Naive B cell (primary cell): ENCODE measurements around the gene ASAP2. TPM values are rescaled to one million over a fixed set of nuclear protein-coding genes. Genes with fewer than 3 reads are reported as not detected.
A peak's percentile ranks its signal among the peaks of the same experiment; 100 is the strongest.

Experiments
- ATAC-seq, 2 donors: fragments of 150-1000 bp; cut with Tn5 transposase; 2 replicates each; pipeline ENCODE4 v1.10.0; 2021; ENCODE audit warnings: low read depth in 2 of 2, mild to moderate bottlenecking in 2 of 2, moderate library complexity in 2 of 2
- DNase-seq: peaks from one replicate; pipeline ENCODE4 v3.0.0; 2022
- H3K27ac Mint-ChIP-seq, 6 donors: one replicate each; pipeline ENCODE4 v1.8.0; 2020 to 2022; ENCODE audit warnings: mild to moderate bottlenecking in 6 of 6, mixed read lengths in 6 of 6, moderate library complexity in 5 of 6, inconsistent platforms in 2 of 6
- H3K27me3 Mint-ChIP-seq, 3 donors: one replicate each; pipeline ENCODE4 v1.8.0; 2021 to 2022; ENCODE audit warnings: mixed read lengths in 3 of 3, mild to moderate bottlenecking in 1 of 3
- H3K36me3 Mint-ChIP-seq, 2 donors: one replicate each; pipeline ENCODE4 v1.8.0; 2020 to 2022; ENCODE audit warnings: mixed read lengths in 2 of 2, inconsistent platforms in 1 of 2, mild to moderate bottlenecking in 1 of 2
- H3K4me1 Mint-ChIP-seq, 3 donors: one replicate each; pipeline ENCODE4 v1.8.0; 2020 to 2022; ENCODE audit warnings: mixed read lengths in 3 of 3, inconsistent platforms in 1 of 3, mild to moderate bottlenecking in 1 of 3, moderate library complexity in 1 of 3
- H3K4me3 Mint-ChIP-seq, 8 donors: one replicate each; pipeline ENCODE4 v1.8.0; 2020 to 2022; ENCODE audit warnings: mild to moderate bottlenecking in 8 of 8, mixed read lengths in 8 of 8, moderate library complexity in 8 of 8, inconsistent platforms in 2 of 8
- H3K9me3 Mint-ChIP-seq, 7 donors: one replicate each; pipeline ENCODE4 v1.8.0; 2020 to 2022; ENCODE audit warnings: mixed read lengths in 7 of 7, mild to moderate bottlenecking in 5 of 7, inconsistent platforms in 2 of 7, moderate library complexity in 1 of 7
- polyA plus RNA-seq, 6 donors: library from polyadenylated mRNA; unstranded; fragments of 300-500 nt; fragmentation: Illumina TruSeq; gene quantifications; one replicate each; pipeline ENCODE4 v1.2.3, GENCODE V29; 2021; ENCODE audit warnings: low read depth in 6 of 6

Gene ASAP2
- polyA plus RNA-seq, 6 donors from 2014 or later, result 0.09 TPM; not detected in 5

- no peak overlapping the region for H3K4me3 Mint-ChIP-seq
- no peak for ATAC-seq
- H3K27me3 Mint-ChIP-seq, result peaks cover 11 to 29% (median 22%) of the 10 kb centered on the region in 3 donors
These were observed 37.1 kb upstream of the ASAP2 start for GRCh38 chr2:9169349-9170107.

GRCh38 chr2:9170458-9171130 is 36.0 kb upstream of the ASAP2 start:
- DNase-seq (no peak), ATAC-seq (no peak)

More at GRCh38 chr2:9169349-9170107, 37.1 kb upstream of the ASAP2 start:
- Mint-ChIP-seq H3K27ac (no peak overlapping the region), H3K36me3 (no peaks in the 10 kb centered on the region), H3K9me3 (no peaks in the 10 kb centered on the region), H3K4me1 (peaks cover 3 to 5% (median 4%) of the 10 kb centered on the region in 3 donors)
- no peak for DNase-seq

GRCh38 chr2:9174771-9175437 is 31.7 kb upstream of the ASAP2 start:
- Mint-ChIP-seq H3K9me3 (no peaks in the 10 kb centered on the region), H3K36me3 (no peaks in the 10 kb centered on the region), H3K4me3 (peak overlapping the region in 1 of 8 donors; percentile 32), H3K27me3 (peaks cover 10 to 19% (median 13%) of the 10 kb centered on the region in 3 donors), H3K27ac (no peak overlapping the region), H3K4me1 (peaks cover 0 to 5% (median 0%) of the 10 kb centered on the region in 3 donors)
- ATAC-seq (no peak), DNase-seq (no peak)

More at GRCh38 chr2:9170458-9171130, 36.0 kb upstream of the ASAP2 start:
- no peaks in the 10 kb centered on the region for H3K9me3 Mint-ChIP-seq
- H3K27ac Mint-ChIP-seq, result no peak overlapping the region
- peaks cover 0 to 5% (median 4%) of the 10 kb centered on the region in 3 donors for H3K4me1 Mint-ChIP-seq
- no peaks in the 10 kb centered on the region for H3K36me3 Mint-ChIP-seq
- peaks cover 11 to 30% (median 22%) of the 10 kb centered on the region in 3 donors for H3K27me3 Mint-ChIP-seq
- no peak overlapping the region for H3K4me3 Mint-ChIP-seq

DNA sequence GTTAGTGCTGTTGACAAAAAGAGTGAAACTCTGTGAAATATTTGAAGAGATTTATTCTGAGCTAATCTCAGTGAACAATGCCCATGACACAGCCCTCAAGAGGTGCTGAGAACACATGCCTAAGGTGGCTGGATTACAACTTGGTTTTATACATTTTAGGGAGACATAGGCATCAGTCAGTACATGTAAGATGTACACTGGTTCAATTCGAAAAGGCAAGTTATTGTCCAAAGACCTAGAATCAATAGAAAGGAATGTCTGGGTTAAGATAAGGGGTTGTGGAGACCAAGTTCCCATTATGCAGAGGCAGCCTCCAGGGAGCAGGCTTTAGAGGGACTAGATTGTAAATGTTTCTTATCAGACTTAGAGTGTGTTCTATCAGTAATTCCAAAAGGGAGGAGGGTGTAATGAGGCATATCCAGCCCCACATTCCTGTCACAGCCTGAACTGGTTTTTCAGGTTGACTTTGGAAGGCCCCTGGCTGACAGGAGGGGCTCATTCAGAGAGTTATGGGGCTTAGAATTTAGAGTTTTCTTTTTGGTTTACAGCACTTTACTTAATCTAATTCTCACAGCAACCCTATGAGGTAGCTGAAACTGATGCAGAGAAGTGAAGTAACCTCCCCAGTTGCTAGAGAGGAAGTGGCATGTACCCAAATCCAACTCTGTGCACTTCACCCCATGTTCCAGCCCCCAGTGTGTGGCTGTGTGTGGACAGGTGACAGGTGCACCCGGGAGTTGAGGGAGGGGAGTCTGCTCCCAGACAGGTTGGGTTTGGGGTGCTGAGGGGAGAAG is 28.3 kb upstream of the ASAP2 start:
- no peak for ATAC-seq
- Mint-ChIP-seq H3K36me3 (peaks cover 0 to 3% of the 10 kb centered on the region in 2 donors), H3K4me1 (peaks cover 0 to 5% (median 0%) of the 10 kb centered on the region in 3 donors)

DNA sequence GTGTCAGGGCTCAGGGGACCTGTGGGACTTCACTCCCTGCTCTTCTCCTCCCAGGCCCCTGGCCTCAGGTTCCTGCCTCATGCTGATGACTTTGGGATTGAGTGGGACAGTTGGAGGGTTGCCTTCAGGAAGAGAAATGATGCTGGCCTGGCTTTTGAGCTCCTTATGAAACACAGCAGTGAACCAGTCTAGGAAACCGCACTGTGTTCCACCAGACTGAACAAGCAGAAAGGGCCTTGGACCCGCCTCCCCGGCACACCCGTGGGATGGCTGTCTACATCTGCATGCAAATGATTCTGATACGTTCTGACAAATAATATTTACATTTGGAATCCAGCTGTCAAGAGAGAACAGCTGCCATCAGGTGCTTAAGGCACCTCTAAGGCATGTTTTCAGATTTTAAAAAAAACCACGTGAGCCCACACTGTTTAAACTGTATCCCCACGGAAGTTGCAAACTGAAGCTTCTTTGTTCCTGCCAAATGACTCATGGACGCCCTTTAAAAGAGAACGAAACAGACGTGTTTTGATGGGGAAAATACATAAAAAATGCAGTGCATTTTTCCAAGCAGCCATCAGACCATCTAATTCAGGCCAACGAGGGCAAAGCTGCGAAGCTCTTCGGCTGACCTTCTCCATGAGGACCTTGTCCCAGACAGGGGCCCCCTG is 27.6 kb upstream of the ASAP2 start:
- H3K4me1 Mint-ChIP-seq, result peaks cover 0 to 11% (median 3%) of the 10 kb centered on the region in 3 donors
- H3K4me3 Mint-ChIP-seq, result no peak overlapping the region
- ATAC-seq, result no peak
- peak overlapping the region in 1 of 6 donors; percentile 9 for H3K27ac Mint-ChIP-seq
- peaks cover 0 to 5% of the 10 kb centered on the region in 2 donors for H3K36me3 Mint-ChIP-seq
- peaks cover 0 to 12% (median 3%) of the 10 kb centered on the region in 7 donors for H3K9me3 Mint-ChIP-seq
- H3K27me3 Mint-ChIP-seq, result peaks cover 5 to 31% (median 29%) of the 10 kb centered on the region in 3 donors
- DNase-seq, result no peak

More for the DNA sequence above, 28.3 kb upstream of the ASAP2 start:
- H3K4me3 Mint-ChIP-seq, result no peak overlapping the region
- H3K27me3 Mint-ChIP-seq, result peaks cover 5 to 24% (median 22%) of the 10 kb centered on the region in 3 donors
- peaks cover 0 to 12% (median 3%) of the 10 kb centered on the region in 7 donors for H3K9me3 Mint-ChIP-seq
- no peak for DNase-seq
- peak overlapping the region in 1 of 6 donors; percentile 9 for H3K27ac Mint-ChIP-seq

GRCh38 chr2:9179572-9180201 is 26.9 kb upstream of the ASAP2 start:
- H3K27me3 Mint-ChIP-seq, result peaks cover 0 to 38% (median 32%) of the 10 kb centered on the region in 3 donors

DNA sequence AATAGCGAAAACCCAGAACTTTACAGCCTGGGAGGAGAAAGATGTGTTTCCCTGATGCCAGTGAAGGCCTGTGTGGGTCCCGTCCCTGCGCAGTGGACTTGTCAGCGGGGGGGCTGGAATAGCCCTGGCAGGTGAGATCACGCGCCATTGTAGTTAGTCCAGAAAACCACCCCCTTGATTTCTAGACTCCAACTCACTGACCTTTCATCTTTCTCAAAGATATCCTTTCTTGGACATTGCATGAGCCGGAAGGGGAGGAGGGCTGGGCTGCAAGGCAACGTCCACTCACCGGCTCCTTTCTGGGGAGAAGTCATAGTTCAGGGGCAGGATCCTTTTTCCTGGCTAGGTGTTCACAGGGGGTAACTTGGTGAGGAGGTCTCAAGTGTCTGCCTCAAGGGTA is 22.3 kb upstream of the ASAP2 start:
- DNase-seq, result no peak
- Mint-ChIP-seq H3K4me1 (peaks cover 0 to 6% (median 3%) of the 10 kb centered on the region in 3 donors), H3K36me3 (peaks cover 0 to 5% of the 10 kb centered on the region in 2 donors), H3K4me3 (no peak overlapping the region), H3K27ac (no peak overlapping the region), H3K27me3 (peaks cover 0 to 33% (median 32%) of the 10 kb centered on the region in 3 donors), H3K9me3 (peaks cover 0 to 12% (median 3%) of the 10 kb centered on the region in 7 donors)
- no peak for ATAC-seq

More at GRCh38 chr2:9179572-9180201, 26.9 kb upstream of the ASAP2 start:
- H3K36me3 Mint-ChIP-seq, result peaks cover 0 to 5% of the 10 kb centered on the region in 2 donors
- peaks cover 0 to 11% (median 3%) of the 10 kb centered on the region in 3 donors for H3K4me1 Mint-ChIP-seq
- DNase-seq, result no peak
- no peak for ATAC-seq
- H3K4me3 Mint-ChIP-seq, result no peak overlapping the region
- H3K9me3 Mint-ChIP-seq, result peaks cover 0 to 12% (median 3%) of the 10 kb centered on the region in 7 donors
- no peak overlapping the region for H3K27ac Mint-ChIP-seq

GRCh38 chr2:9187620-9188214 is 18.9 kb upstream of the ASAP2 start:
- DNase-seq (no peak), ATAC-seq (no peak)
- H3K36me3 Mint-ChIP-seq, result peaks cover 0 to 5% of the 10 kb centered on the region in 2 donors
- no peak overlapping the region for H3K27ac Mint-ChIP-seq
- peaks cover 0 to under 1% (median 0%) of the 10 kb centered on the region in 7 donors for H3K9me3 Mint-ChIP-seq
- H3K27me3 Mint-ChIP-seq, result peaks cover 0 to 26% (median 14%) of the 10 kb centered on the region in 3 donors
- peaks cover 0 to 6% (median 3%) of the 10 kb centered on the region in 3 donors for H3K4me1 Mint-ChIP-seq
- H3K4me3 Mint-ChIP-seq, result no peak overlapping the region

GRCh38 chr2:9188823-9189222 is 17.8 kb upstream of the ASAP2 start:
- no peak overlapping the region for H3K27ac Mint-ChIP-seq
- H3K4me1 Mint-ChIP-seq, result peaks cover 0 to under 1% (median 0%) of the 10 kb centered on the region in 3 donors
- no peak for DNase-seq
- no peak for ATAC-seq
- H3K27me3 Mint-ChIP-seq, result peaks cover 0 to 17% (median 9%) of the 10 kb centered on the region in 3 donors
- H3K4me3 Mint-ChIP-seq, result no peak overlapping the region
- no peaks in the 10 kb centered on the region for H3K36me3 Mint-ChIP-seq
- H3K9me3 Mint-ChIP-seq, result no peaks in the 10 kb centered on the region

DNA sequence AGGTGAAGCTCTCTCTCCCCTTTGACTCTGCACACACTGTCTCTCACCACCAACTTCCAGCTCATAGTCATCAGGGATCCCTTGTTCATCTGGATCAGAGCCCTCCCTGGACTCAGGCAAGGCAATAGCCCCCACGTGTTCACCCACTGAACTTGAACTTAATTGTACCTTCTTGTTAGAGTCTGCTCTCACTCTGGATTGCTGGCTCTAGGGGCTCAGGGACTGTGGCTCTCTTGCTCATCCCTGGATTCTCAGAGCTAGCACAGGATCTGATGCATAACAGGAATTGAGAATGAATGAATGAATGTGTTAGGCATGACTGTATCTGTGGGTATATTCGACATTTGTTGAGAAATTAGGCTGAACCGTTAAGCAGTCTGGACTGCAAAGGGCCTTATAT is 16.7 kb upstream of the ASAP2 start:
- H3K27me3 Mint-ChIP-seq, result peaks cover 0 to 8% (median 8%) of the 10 kb centered on the region in 3 donors
- DNase-seq (no peak), ATAC-seq (no peak)
- H3K4me3 Mint-ChIP-seq, result no peak overlapping the region
- no peaks in the 10 kb centered on the region for H3K36me3 Mint-ChIP-seq
- peak overlapping the region in 2 of 6 donors; percentile 2 to 28 for H3K27ac Mint-ChIP-seq
- H3K9me3 Mint-ChIP-seq, result no peaks in the 10 kb centered on the region
- H3K4me1 Mint-ChIP-seq, result no peaks in the 10 kb centered on the region

DNA sequence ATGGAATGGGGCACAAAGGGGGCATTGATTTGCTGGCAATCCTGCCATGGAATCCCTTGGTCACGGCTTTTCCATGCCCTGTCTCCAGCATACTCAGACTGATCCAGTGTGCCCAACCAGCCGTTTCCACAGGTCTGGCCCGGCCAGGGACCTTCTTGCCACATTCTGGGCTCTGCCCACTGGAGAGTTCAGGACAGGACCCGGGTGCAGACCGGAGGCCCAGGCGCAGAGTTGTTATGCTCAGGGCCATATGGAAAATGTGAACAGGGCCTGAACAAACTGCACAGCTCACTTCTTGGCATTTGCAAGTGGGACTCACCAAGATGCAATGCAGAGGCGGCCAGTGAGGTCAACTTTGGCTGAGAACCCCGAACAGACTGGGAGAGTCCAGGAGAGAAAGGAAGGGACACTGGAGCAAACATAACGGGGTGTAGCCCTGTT is 15.6 kb upstream of the ASAP2 start:
- no peak for ATAC-seq
- no peaks in the 10 kb centered on the region for H3K36me3 Mint-ChIP-seq
- H3K4me1 Mint-ChIP-seq, result no peaks in the 10 kb centered on the region
- no peaks in the 10 kb centered on the region for H3K9me3 Mint-ChIP-seq
- no peak for DNase-seq
- peaks cover 0 to 8% (median 8%) of the 10 kb centered on the region in 3 donors for H3K27me3 Mint-ChIP-seq
- H3K27ac Mint-ChIP-seq, result no peak overlapping the region
- no peak overlapping the region for H3K4me3 Mint-ChIP-seq
